ENCODE measurements around the gene WDPCP. TPM values are rescaled to one million over a fixed set of nuclear protein-coding genes. Genes with fewer than 3 reads are reported as not detected.

Gene WDPCP
- total RNA-seq, 3 donors from 2014 or later: 5.3 to 15.4 (median 7.5) TPM

GRCh38 chr2:63101954-63102353 lies 486.3 kb downstream of the WDPCP start:
- DNase-seq (no peak), ATAC-seq (no peak)
- no peak for TF ChIP-seq CTCF (IDR thresholded peaks at IDR 0.05)
- Histone ChIP-seq H3K36me3 (ENCODE audit: low read depth) (no peaks in the 10 kb centered on the region), H3K4me3 (no peak overlapping the region), H3K9me3 (peaks cover 13% of the 10 kb centered on the region), H3K4me1 (ENCODE audit: low read depth) (no peaks in the 10 kb centered on the region)
- intact Hi-C loops (cut with DNase I, micrococcal nuclease): no loop called here

GRCh38 chr2:63099032-63099431 lies 489.2 kb downstream of the WDPCP start:
- Histone ChIP-seq H3K36me3 (ENCODE audit: low read depth) (no peaks in the 10 kb centered on the region), H3K4me1 (ENCODE audit: low read depth) (no peaks in the 10 kb centered on the region), H3K9me3 (no peaks in the 10 kb centered on the region), H3K4me3 (no peak overlapping the region)
- intact Hi-C loops (cut with DNase I, micrococcal nuclease): no loop called here
- DNase-seq: no peak
- TF ChIP-seq CTCF (IDR thresholded peaks at IDR 0.05): no peak
- ATAC-seq: no peak

GRCh38 chr2:63096491-63096890 lies 491.8 kb downstream of the WDPCP start:
- H3K9me3 ChIP-seq: no peaks in the 10 kb centered on the region
- intact Hi-C loops (cut with DNase I, micrococcal nuclease): no loop called here
- no peaks in the 10 kb centered on the region for H3K4me1 ChIP-seq (ENCODE audit: low read depth)
- DNase-seq: no peak
- H3K4me3 ChIP-seq: no peak overlapping the region
- no peaks in the 10 kb centered on the region for H3K36me3 ChIP-seq (ENCODE audit: low read depth)
- no peak for TF ChIP-seq CTCF (IDR thresholded peaks at IDR 0.05)
- no peak for ATAC-seq

GRCh38 chr2:63093502-63093901 lies 494.8 kb downstream of the WDPCP start:
- Histone ChIP-seq H3K36me3 (ENCODE audit: low read depth) (no peaks in the 10 kb centered on the region), H3K4me1 (ENCODE audit: low read depth) (no peaks in the 10 kb centered on the region), H3K4me3 (no peak overlapping the region), H3K9me3 (no peaks in the 10 kb centered on the region)
- TF ChIP-seq CTCF (IDR thresholded peaks at IDR 0.05): no peak
- DNase-seq (no peak), ATAC-seq (no peak)
- intact Hi-C loops (cut with DNase I, micrococcal nuclease): no loop called here

- ATAC-seq: no peak
- no peak for TF ChIP-seq CTCF (IDR thresholded peaks at IDR 0.05)
- no peak for DNase-seq
- Histone ChIP-seq H3K36me3 (ENCODE audit: low read depth) (no peaks in the 10 kb centered on the region), H3K9me3 (no peaks in the 10 kb centered on the region), H3K4me3 (no peak overlapping the region), H3K4me1 (ENCODE audit: low read depth) (no peaks in the 10 kb centered on the region)
- intact Hi-C loops (cut with DNase I, micrococcal nuclease): no loop called here
Measured at GRCh38 chr2:63092857-63093256, 495.4 kb downstream of the WDPCP start.

GRCh38 chr2:63092401-63092800 lies 495.9 kb downstream of the WDPCP start:
- Histone ChIP-seq H3K4me3 (no peak overlapping the region), H3K9me3 (no peaks in the 10 kb centered on the region), H3K4me1 (ENCODE audit: low read depth) (no peaks in the 10 kb centered on the region), H3K36me3 (ENCODE audit: low read depth) (no peaks in the 10 kb centered on the region)
- no peak for TF ChIP-seq CTCF (IDR thresholded peaks at IDR 0.05)
- intact Hi-C loops (cut with DNase I, micrococcal nuclease): no loop called here
- no peak for ATAC-seq
- DNase-seq: no peak

Data from mucosa of descending colon (tissue), 3 donors.